Type B pancreatic cell (in vitro differentiated cells): ENCODE measurements around the gene C1orf52. TPM values are rescaled to one million over a fixed set of nuclear protein-coding genes. Genes with fewer than 3 reads are reported as not detected.

Source experiments
- DNase-seq: peaks from one replicate; pipeline ENCODE4 v3.0.0; 2021; ENCODE audit warnings: mixed read lengths; ENCODE audit not compliant: unreplicated experiment; ENCODE audit errors: extremely low spot score
- H3K27ac Mint-ChIP-seq: 2 replicates; pipeline ENCODE4 v1.8.0; 2021; ENCODE audit warnings: mild to moderate bottlenecking, mixed read lengths
- H3K27me3 Mint-ChIP-seq: 2 replicates; pipeline ENCODE4 v1.8.0; 2021; ENCODE audit warnings: mixed read lengths
- H3K36me3 Mint-ChIP-seq: 2 replicates; pipeline ENCODE4 v1.8.0; 2021; ENCODE audit warnings: mixed read lengths
- H3K4me1 Mint-ChIP-seq: one replicate; pipeline ENCODE4 v1.8.0; 2021; ENCODE audit warnings: mixed read lengths; ENCODE audit not compliant: unreplicated experiment
- H3K4me3 Mint-ChIP-seq: 2 replicates; pipeline ENCODE4 v1.8.0; 2021; ENCODE audit warnings: mild to moderate bottlenecking, mixed read lengths
- H3K9me3 Mint-ChIP-seq: 2 replicates; pipeline ENCODE4 v1.8.0; 2021; ENCODE audit warnings: mixed read lengths
- CTCF ChIP-seq: fragments of 200-600 bp; sonication (generic); conservative IDR thresholded peaks from 2 replicates; pipeline ENCODE4 v1.5.0; 2021; ENCODE audit warnings: antibody characterized with exemption, mild to moderate bottlenecking
- total RNA-seq: library from RNA; stranded (reverse); gene quantifications from 2 replicates; pipeline ENCODE4 v1.2.1, GENCODE V29; 2021; ENCODE audit warnings: low replicate concordance

The C1orf52 gene
- total RNA-seq, 1 donor from 2014 or later = 31.2 TPM

- TF ChIP-seq CTCF = no peak
Measured at GRCh38 chr1:85300140-85300539, 40.7 kb upstream of the C1orf52 start.

GRCh38 chr1:85297855-85298629, 38.6 kb upstream of the C1orf52 start:
- DNase-seq = no peak
- H3K4me1 Mint-ChIP-seq = peaks cover 9% of the 10 kb centered on the region
- no peaks in the 10 kb centered on the region for H3K36me3 Mint-ChIP-seq
- H3K27me3 Mint-ChIP-seq = peaks cover 5% of the 10 kb centered on the region
- no peaks in the 10 kb centered on the region for H3K9me3 Mint-ChIP-seq
- no peak overlapping the region for H3K4me3 Mint-ChIP-seq
- H3K27ac Mint-ChIP-seq = peak overlapping the region; percentile 10
- TF ChIP-seq CTCF = no peak

More at GRCh38 chr1:85300140-85300539, 40.7 kb upstream of the C1orf52 start:
- Mint-ChIP-seq H3K9me3 (no peaks in the 10 kb centered on the region), H3K4me1 (peaks cover 9% of the 10 kb centered on the region), H3K27me3 (peaks cover 5% of the 10 kb centered on the region), H3K36me3 (no peaks in the 10 kb centered on the region), H3K4me3 (no peak overlapping the region), H3K27ac (no peak overlapping the region)
- no peak for DNase-seq

GRCh38 chr1:85297538-85297854, 38.0 kb upstream of the C1orf52 start:
- Mint-ChIP-seq H3K27me3 (peaks cover 5% of the 10 kb centered on the region), H3K36me3 (no peaks in the 10 kb centered on the region), H3K9me3 (no peaks in the 10 kb centered on the region), H3K4me1 (peaks cover 9% of the 10 kb centered on the region), H3K27ac (peak overlapping the region; percentile 10), H3K4me3 (no peak overlapping the region)
- TF ChIP-seq CTCF = no peak
- no peak for DNase-seq

- no peaks in the 10 kb centered on the region for H3K9me3 Mint-ChIP-seq
- no peak overlapping the region for H3K27ac Mint-ChIP-seq
Measured at GRCh38 chr1:85296980-85297379, 37.5 kb upstream of the C1orf52 start.

GRCh38 chr1:85295654-85296053, 36.2 kb upstream of the C1orf52 start:
- Mint-ChIP-seq H3K4me3 (no peak overlapping the region), H3K36me3 (no peaks in the 10 kb centered on the region), H3K4me1 (peaks cover 9% of the 10 kb centered on the region), H3K27ac (no peak overlapping the region), H3K9me3 (no peaks in the 10 kb centered on the region), H3K27me3 (peaks cover 5% of the 10 kb centered on the region)
- no peak for DNase-seq
- TF ChIP-seq CTCF = no peak

More at GRCh38 chr1:85296980-85297379, 37.5 kb upstream of the C1orf52 start:
- TF ChIP-seq CTCF = no peak
- Mint-ChIP-seq H3K4me3 (no peak overlapping the region), H3K36me3 (no peaks in the 10 kb centered on the region), H3K4me1 (peaks cover 9% of the 10 kb centered on the region), H3K27me3 (peaks cover 3% of the 10 kb centered on the region)
- DNase-seq = no peak
